Measurements from ENCODE around the gene AKAP13.
A peak's percentile ranks its signal among the peaks of the same experiment; 100 is the strongest.

DNA sequence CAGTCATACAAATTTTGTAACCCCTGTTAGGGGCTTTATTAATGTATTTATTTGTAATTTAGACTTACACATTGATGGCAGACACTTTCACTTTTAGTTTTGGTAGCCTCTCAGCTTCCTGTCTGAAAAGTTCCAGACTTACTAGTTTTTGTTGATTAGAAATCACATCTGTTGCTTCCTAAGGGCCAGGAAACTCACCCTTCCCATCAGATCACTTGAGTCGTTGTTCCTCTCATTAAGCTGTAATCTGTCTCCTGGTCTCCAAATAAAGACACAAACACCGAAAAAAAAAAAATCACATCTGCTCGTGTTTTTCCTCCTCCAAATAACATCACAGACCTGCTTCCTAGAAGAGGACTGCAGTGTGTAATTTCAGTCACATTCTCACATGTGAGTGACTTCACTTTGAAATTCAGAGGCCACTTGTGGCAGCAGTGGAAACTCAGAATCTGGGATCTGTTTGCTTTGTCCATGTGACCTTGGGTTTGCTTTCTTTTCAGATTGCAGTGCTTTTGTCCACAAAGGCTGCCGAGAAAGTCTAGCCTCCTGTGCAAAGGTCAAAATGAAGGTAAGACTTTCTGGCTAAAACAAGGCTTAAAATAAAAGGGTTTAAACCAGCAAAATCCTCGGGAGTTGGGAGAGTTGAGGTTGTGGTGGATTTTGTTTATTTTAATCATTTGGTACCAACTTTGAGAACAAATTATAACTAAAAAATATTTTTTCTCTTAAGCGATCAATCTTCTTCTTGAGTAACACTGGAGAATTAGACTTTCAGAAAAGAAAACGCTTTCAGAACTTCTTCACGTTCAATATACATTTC lies 327.3 kb downstream of the AKAP13 start:
- TF ChIP-seq POLR2AphosphoS5 (IDR thresholded peaks at IDR 0.05): peak in 3 of 4 donors; percentile 20 to 72 (median 21)
- TF ChIP-seq, protein P1, sequence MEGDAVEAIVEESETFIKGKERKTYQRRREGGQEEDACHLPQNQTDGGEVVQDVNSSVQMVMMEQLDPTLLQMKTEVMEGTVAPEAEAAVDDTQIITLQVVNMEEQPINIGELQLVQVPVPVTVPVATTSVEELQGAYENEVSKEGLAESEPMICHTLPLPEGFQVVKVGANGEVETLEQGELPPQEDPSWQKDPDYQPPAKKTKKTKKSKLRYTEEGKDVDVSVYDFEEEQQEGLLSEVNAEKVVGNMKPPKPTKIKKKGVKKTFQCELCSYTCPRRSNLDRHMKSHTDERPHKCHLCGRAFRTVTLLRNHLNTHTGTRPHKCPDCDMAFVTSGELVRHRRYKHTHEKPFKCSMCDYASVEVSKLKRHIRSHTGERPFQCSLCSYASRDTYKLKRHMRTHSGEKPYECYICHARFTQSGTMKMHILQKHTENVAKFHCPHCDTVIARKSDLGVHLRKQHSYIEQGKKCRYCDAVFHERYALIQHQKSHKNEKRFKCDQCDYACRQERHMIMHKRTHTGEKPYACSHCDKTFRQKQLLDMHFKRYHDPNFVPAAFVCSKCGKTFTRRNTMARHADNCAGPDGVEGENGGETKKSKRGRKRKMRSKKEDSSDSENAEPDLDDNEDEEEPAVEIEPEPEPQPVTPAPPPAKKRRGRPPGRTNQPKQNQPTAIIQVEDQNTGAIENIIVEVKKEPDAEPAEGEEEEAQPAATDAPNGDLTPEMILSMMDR (IDR thresholded peaks at IDR 0.05): no peak
- TF ChIP-seq POLR2A (IDR thresholded peaks at IDR 0.05): no peak
